GM18498 (cell line): ENCODE data around the gene VAX1.
"Not testable (repeated sequence)": the region's sequence is repeated elsewhere in the genome, so short reads cannot be mapped to it uniquely, and the experiment has no call there.

Experiments
- ATAC-seq: cut with Tn5 transposase; IDR thresholded peaks from one replicate; pipeline ENCODE4 v1.9.1; 2021; ENCODE audit warnings: mild to moderate bottlenecking, moderate library complexity; ENCODE audit not compliant: unreplicated experiment

VAX1 gene, protein sequence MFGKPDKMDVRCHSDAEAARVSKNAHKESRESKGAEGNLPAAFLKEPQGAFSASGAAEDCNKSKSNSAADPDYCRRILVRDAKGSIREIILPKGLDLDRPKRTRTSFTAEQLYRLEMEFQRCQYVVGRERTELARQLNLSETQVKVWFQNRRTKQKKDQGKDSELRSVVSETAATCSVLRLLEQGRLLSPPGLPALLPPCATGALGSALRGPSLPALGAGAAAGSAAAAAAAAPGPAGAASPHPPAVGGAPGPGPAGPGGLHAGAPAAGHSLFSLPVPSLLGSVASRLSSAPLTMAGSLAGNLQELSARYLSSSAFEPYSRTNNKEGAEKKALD

GRCh38 chr10:117137911-117138642 lies at the start of gene VAX1:
TSS of gene VAX1 (minus strand) at chr10:117138270. CDS start at chr10:117138056, 214 bp downstream.
- no peak for ATAC-seq

DNA sequence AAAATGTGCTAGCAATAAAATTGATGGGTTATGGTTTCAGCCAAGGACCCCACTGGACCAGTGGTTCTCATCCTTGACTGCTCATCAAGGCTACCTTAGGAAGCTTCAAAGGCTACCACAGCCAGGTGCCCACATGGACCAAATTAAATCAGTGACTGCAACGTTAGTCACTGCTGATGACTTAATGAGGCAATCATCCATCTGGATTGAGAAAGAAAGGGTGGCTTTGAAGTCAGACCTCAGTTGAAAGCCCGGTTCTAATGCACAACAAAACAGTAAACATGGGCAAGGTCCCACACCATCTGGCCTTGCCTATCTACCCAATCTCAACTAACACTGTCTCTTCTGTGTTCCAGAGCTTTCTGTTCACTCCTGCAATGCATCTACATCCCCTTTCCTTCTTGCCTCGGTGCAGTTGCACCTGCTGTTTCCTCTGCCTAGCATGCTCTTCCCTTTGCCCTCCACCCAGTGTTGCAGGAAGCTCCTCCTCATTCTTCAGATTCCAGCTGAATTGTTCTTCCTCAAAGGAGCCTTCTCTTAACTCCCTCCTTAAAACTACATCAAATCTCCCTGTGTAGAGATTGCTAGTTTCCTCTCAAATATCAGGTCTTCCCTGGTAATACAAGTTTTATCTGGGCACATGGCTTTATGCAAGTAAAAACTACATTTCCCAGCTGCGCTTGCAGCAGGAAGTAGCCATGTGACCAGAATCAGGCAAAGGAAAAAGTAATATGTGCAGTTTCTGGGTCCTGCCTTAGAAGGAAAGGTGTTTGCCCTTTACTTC lies 49.0 kb upstream of the VAX1 start:
- no peak for ATAC-seq

- not testable (repeated sequence) for ATAC-seq
These were observed 47.7 kb upstream of the VAX1 start for GRCh38 chr10:117185817-117186216.

DNA sequence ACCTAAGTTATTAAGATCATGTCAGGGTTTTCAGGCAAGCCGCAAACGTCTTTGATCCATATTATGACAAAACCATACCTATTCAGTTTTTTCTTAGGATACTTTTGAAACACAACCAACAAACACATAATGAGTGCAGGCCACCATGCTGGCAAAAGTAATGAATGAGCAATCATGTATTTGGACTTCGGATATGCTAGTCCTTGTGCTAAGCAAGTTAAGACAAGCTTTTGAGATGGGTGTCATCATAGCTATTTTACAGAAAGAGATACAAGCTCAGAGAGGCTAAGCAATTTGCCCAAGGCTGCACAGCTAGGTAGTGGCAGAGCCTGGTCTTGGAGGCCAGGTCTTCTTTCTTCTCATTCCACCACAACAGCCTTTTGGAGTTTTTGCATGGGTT lies 46.8 kb upstream of the VAX1 start:
- no peak for ATAC-seq

DNA sequence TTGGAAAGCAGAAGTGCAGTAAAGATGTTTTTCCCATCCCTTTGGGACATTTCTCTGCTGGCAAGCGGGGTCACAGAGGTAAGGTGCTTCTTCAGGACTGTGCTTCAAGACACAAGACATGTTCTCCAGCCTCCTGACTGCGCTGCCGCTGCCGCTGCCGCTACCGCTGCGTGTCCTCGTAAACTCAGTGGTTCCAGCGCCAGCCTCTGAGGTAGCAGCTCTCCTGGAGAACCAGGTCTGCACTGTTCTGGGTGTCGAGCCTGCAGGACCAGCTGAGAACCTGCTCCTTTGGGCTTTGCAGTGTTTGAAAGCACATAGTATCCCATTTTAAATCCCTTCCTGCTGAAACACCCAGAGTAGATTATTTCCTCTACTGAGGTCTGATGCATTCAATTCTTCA lies 46.2 kb upstream of the VAX1 start:
- ATAC-seq: no peak

- ATAC-seq: no peak
These were observed 40.1 kb upstream of the VAX1 start for GRCh38 chr10:117178190-117178589.

GRCh38 chr10:117175901-117176534 lies 37.9 kb upstream of the VAX1 start:
- ATAC-seq: peak; percentile 60

- peak; percentile 44 for ATAC-seq
These were observed 37.3 kb upstream of the VAX1 start for GRCh38 chr10:117175215-117175900.

DNA sequence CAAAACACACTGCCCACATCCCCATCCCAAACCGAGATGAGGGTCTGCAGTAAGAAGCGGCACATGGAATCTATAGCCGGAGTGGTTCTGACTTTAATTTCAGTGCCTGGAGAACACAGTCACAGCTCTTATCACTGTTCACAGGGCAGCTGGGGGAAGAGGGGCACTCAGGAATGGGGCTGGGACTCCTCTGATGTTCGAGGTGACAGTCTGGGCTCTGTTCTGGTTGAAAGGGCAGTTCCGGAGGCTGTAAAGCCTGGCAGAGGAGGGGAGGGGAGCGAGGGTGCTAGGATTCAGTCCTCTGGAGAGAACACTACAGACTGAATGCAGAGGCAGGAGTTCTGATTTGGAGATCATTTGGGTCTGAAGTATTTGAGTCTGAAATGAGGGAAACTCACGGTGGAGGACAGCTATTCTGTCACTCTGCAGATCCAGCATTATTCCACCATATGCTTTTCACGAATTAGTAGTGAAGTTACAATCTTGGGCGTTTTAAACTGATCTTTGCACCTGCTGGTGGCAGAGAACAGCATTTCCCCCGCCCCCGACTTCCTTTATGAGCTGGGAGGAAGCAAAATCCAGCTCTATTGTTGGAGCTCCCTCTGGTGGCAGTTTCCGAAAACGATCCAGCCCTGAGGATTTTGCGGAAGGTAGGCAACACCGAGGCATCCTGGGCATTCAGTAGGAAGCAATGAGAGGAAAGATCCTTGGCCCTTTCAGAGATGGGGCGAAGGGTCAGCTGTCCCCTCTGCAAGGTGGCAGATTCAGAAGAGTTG lies 36.6 kb upstream of the VAX1 start:
- peak; percentile 89 for ATAC-seq

DNA sequence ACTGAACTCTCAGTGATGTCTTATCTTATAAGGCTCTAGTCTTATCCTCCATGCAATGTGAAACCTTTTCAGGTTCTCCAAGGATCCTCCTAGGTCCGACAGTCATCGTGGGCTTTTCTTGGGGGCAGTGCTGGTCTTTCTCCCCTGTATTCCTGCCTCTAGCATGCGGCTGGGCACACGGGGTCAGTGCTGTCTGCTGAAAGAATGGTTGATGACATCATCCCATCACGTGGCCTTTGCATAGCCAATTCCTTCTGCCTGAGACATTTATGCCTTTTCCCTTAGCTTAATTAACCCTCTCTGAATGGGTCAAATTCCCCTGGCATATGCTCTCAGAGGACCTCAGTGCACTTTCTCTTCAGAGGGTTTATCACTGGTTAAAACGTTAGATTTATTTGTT lies 32.2 kb upstream of the VAX1 start:
- ATAC-seq: no peak

DNA sequence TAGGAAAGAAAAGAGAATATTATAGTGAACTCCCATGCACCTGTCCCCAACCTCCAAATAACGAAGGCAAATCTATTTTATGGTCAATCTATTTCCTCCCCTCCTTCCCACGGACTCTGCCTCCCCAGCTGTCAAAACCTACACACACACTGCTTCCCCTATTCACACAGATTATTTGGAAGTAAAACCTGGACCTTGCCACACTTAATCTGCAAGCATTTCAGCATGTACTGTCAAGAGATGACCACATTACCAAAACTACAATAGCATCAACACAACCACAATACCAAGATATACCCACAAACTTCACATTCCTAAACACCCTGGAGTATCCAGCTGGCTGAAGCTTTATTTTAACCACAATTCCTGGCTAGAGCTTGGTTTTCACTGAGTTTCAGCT lies 31.4 kb upstream of the VAX1 start:
- no peak for ATAC-seq

- no peak for ATAC-seq
These were observed 30.7 kb upstream of the VAX1 start for GRCh38 chr10:117168729-117169128.

DNA sequence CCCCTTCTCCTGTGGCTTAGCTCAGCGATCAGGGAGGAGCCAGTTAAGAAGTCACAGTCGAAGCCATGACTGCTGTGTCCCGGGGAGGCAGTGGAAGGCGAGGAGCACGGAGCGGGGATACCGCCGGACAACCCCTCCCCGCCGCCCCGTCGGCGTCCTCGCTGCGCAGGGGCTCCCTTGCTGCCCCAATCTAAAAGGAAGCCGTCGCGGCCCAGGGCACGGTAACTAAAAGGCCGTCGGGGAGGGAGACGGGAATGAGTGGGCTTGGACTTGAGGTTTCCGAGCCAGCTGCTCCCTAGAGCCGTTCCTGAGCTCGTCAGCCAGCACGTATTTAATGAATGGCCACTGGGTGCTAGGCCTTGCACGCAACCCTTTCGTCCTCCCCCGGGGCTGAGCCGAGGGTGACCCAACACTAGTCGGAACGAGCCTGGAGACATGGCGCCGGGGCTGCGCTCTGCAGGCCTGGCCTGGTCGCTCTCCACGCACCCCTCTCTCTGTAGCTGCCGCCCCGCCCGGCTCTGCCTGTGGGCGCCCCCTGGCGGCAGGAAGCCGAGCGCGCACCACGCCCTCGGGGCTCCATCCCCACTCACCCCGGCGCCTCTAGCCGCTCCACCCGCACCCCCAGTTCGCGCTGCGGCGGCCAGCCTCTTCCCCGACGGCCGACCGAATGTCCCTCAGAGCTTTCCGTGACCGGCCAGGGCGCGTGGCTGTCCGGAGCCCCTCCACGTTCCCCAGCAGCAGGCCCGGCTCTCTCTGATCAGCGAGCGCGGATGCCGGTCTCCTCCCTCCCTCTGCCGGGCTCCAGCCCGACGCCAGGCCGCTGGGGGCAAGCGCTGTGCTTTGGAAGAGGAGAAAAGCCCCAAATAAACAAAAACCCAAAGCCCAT lies 30.0 kb upstream of the VAX1 start:
- peak; percentile 88 for ATAC-seq

DNA sequence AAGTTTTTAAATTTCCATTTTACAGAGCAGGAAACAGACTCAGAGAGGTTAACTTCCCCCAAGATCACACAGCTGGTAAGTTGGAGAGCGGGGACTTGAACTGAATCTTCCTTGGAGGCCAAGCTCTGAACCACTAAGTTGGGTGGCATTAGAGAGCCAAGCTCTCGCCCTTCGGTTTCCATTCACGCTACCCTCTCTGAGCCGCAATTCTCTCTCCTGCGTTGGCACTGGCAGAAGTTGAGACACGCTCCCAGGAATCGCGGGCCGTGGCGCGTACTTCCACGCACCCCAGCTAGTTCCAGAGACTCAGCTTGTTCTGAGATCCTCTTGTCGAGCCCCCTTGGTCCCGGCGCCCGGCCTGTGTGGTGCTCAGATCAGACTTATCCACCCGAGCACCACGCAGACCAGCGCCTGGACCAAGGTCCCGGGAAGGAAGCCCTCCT lies 29.3 kb upstream of the VAX1 start:
- ATAC-seq: no peak

DNA sequence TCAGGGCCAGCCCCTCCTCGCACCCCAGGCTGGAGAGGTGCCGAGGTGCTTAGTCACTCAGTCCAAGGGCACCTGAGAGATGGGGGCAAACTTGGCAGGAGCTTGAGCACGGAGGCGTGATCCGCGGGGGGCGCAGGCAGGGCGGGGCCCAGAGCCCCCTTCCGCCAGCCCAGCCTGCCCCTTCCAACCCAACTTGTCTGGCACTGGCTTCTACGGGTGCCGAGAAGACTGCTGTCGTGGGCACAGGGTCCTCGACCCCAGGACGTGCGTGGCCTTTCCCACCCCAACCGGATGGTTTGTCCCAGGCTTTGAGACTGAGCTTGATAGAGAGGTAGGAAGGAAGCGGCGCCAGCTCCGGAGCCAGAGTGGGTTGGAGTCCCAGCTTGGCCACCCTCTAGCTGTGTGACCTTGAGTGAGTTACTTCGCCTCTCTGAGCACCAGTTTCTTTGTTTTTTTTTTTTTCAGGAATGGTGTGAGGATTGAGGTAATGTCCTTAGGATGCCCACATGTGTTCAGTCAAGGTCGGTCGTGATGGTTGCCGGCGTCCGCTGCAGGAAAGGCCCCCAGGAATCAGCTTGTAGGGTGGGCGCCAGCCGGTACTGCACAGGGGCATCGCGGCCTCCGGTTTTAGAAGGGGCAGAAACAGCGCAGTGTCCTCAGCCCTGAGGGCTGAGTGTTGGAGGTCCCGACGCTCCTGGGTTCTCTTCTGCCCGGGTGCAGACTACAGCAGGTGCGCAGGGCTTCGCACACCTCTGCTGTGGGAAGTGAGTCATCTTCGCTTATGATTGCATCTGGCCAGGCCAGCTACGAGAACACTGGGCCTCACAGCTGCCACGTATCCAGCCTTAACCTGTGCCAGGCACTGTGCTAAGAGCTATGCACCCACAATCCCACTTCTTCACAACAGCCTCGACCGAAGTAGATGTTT lies 28.6 kb upstream of the VAX1 start:
- ATAC-seq: no peak

GRCh38 chr10:117165538-117166417 lies 27.7 kb upstream of the VAX1 start:
- ATAC-seq: no peak
